Measurements from ENCODE around the gene PDLIM1. TPM values are rescaled to one million over a fixed set of nuclear protein-coding genes. Genes with fewer than 3 reads are reported as not detected.

Gene PDLIM1
- total and polyA plus RNA-seq, 2 donors (not counting 1 experiment from before 2014, with no cell fraction given): 24.3 to 390 TPM

DNA sequence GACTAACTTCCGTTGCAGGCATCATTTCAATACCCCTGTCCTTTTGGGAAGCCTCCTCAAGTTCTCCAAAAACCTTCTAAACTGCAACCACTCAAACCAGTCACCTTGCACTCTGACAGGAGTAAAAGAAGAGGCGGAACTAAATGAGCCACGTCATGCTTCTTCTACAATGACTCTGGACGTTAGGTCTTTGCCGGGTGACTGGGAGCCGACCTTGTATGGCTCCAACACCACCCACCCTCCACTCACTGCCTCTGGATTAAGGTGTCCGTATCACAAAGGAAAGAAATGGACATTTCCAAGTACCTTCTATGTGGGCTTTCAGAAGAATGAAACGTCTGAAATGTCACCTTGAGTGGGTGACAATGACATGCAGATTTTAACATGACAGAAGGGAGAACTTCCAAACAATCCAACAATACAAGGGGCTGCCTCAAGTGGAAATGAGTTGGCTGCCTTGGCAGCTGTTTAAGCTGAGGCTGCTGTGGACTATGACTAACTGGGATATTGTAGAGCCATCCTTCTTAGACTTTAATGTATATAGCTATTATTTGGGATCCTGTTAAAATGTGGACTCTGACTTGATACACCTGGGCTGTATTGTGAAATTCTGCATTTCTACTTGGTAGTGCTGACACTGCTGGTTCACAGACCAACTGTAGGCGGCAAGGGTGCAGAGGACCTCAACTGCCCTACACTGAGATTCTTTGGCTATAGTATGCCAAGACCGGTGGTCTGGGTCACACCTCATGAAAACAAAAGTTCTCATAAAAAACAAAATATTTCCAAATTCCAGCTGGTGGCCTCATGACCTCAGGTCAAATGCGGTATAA is 33.8 kb upstream of the PDLIM1 start:
- no peaks in the 10 kb centered on the region for H3K36me3 ChIP-seq (ENCODE audit: control insufficient read depth, insufficient read depth, low read length)
- H3K4me2 ChIP-seq (ENCODE audit: extremely low read depth, insufficient read depth, low read length): no peak overlapping the region
- no peaks in the 10 kb centered on the region for H3K79me2 ChIP-seq (ENCODE audit: control insufficient read depth, insufficient read depth, low read length)
- no peak overlapping the region for H3K27ac ChIP-seq (ENCODE audit: insufficient read depth, low read length)
- no peak for TF ChIP-seq EZH2 (IDR thresholded peaks at IDR 0.05; ENCODE audit: low read length, missing control alignments)
- TF ChIP-seq, protein P1, sequence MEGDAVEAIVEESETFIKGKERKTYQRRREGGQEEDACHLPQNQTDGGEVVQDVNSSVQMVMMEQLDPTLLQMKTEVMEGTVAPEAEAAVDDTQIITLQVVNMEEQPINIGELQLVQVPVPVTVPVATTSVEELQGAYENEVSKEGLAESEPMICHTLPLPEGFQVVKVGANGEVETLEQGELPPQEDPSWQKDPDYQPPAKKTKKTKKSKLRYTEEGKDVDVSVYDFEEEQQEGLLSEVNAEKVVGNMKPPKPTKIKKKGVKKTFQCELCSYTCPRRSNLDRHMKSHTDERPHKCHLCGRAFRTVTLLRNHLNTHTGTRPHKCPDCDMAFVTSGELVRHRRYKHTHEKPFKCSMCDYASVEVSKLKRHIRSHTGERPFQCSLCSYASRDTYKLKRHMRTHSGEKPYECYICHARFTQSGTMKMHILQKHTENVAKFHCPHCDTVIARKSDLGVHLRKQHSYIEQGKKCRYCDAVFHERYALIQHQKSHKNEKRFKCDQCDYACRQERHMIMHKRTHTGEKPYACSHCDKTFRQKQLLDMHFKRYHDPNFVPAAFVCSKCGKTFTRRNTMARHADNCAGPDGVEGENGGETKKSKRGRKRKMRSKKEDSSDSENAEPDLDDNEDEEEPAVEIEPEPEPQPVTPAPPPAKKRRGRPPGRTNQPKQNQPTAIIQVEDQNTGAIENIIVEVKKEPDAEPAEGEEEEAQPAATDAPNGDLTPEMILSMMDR (conservative IDR thresholded peaks at IDR 0.05 in 1 of 2, IDR thresholded peaks at IDR 0.05 in 1 of 2; ENCODE audit: low read depth in 1 of 2, low read length in 2 of 2): no peak
- no peak for DNase-seq (ENCODE audit: low read depth in 2 of 2)
- H4K20me1 ChIP-seq (ENCODE audit: control insufficient read depth, extremely low read depth, insufficient read depth, low read length): no peaks in the 10 kb centered on the region
- no peaks in the 10 kb centered on the region for H3K27me3 ChIP-seq (ENCODE audit: control insufficient read depth, insufficient read depth, low read length)
- H3K9me3 ChIP-seq (ENCODE audit: control insufficient read depth, insufficient read depth, low read depth, low read length): no peaks in the 10 kb centered on the region
- H3K9ac ChIP-seq (ENCODE audit: insufficient read depth, low read length): no peak overlapping the region
- H2AFZ ChIP-seq (ENCODE audit: low read length): no peak overlapping the region
- H3K4me3 ChIP-seq (replicated peaks in 1 of 4; ENCODE audit: control extremely low read depth in 1 of 4, insufficient read depth in 1 of 4, low read depth in 3 of 4, low read length in 4 of 4): no peak overlapping the region
- peaks cover 4% of the 10 kb centered on the region for H3K4me1 ChIP-seq (ENCODE audit: control insufficient read depth, extremely low read depth, insufficient read depth, low read length)

DNA sequence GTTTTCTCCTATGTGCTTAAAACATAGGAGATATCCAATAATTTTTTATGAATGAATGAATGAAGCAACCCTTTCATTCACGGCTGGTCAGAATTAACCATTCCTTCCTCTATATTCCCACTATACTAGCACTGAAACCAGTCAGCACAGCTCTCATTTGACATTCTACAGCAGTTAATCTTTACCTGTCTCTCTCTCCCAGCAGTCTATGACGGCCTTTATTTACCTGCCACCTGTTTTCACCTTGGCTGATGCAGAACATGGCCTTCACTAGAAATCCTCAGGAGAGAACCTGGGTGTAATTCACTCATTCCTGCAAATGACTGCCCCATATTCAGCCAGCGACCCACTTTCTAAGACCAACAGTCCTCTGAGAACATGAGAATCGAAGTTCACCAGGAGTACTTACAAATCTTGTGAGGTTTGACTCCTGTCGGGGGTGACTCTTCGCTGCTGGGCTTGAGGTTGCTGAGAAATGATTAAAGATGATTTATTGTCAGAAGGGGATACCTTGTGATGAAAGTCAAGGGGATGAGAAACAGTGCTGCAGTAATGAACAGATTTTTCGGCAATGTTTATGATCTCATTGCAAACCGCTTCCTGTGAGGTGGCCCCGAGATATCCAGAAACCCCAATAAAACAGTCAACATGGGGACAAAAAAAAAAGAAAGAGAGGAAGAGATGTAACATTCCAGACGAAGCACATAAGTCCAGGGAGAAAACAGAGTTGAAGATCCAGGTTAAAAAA is 30.9 kb upstream of the PDLIM1 start:
- Histone ChIP-seq H4K20me1 (ENCODE audit: control insufficient read depth, extremely low read depth, insufficient read depth, low read length) (no peaks in the 10 kb centered on the region), H3K27me3 (ENCODE audit: control insufficient read depth, insufficient read depth, low read length) (no peaks in the 10 kb centered on the region), H3K9me3 (ENCODE audit: control insufficient read depth, insufficient read depth, low read depth, low read length) (no peaks in the 10 kb centered on the region), H3K4me2 (ENCODE audit: extremely low read depth, insufficient read depth, low read length) (no peak overlapping the region), H3K79me2 (ENCODE audit: control insufficient read depth, insufficient read depth, low read length) (no peaks in the 10 kb centered on the region), H3K4me1 (ENCODE audit: control insufficient read depth, extremely low read depth, insufficient read depth, low read length) (no peaks in the 10 kb centered on the region), H3K27ac (ENCODE audit: insufficient read depth, low read length) (no peak overlapping the region), H3K4me3 (replicated peaks in 1 of 4; ENCODE audit: control extremely low read depth in 1 of 4, insufficient read depth in 1 of 4, low read depth in 3 of 4, low read length in 4 of 4) (no peak overlapping the region), H3K9ac (ENCODE audit: insufficient read depth, low read length) (no peak overlapping the region), H3K36me3 (ENCODE audit: control insufficient read depth, insufficient read depth, low read length) (no peaks in the 10 kb centered on the region), H2AFZ (ENCODE audit: low read length) (no peak overlapping the region)
- TF ChIP-seq, protein P1 (conservative IDR thresholded peaks at IDR 0.05 in 1 of 2, IDR thresholded peaks at IDR 0.05 in 1 of 2; ENCODE audit: low read depth in 1 of 2, low read length in 2 of 2): no peak
- TF ChIP-seq EZH2 (IDR thresholded peaks at IDR 0.05; ENCODE audit: low read length, missing control alignments): no peak
- DNase-seq (ENCODE audit: low read depth in 2 of 2): no peak

DNA sequence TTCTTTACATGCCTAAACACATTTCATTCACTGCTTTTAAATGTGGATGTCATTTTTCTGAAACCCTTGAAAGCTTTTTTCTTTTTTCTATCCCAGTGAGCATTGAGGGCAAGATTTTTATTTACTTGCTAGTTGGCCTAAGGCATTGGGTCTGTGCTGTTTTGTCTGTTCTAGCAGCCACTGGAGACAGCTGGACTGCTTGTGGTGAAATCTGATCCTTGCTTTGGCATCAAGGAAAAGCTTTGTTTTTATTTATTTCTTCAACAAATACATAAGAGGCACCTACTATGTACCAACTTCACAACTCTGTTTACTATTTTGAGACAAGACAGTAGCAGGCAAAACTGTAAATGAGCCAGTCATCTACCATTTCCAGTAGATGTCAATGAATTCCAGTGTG is 28.4 kb upstream of the PDLIM1 start:
- H3K4me2 ChIP-seq (ENCODE audit: extremely low read depth, insufficient read depth, low read length): no peak overlapping the region

More for the DNA sequence above, 28.4 kb upstream of the PDLIM1 start:
- Histone ChIP-seq H3K9ac (ENCODE audit: insufficient read depth, low read length) (no peak overlapping the region), H3K79me2 (ENCODE audit: control insufficient read depth, insufficient read depth, low read length) (no peaks in the 10 kb centered on the region), H2AFZ (ENCODE audit: low read length) (no peak overlapping the region), H3K4me3 (replicated peaks in 1 of 4; ENCODE audit: control extremely low read depth in 1 of 4, insufficient read depth in 1 of 4, low read depth in 3 of 4, low read length in 4 of 4) (no peak overlapping the region), H3K4me1 (ENCODE audit: control insufficient read depth, extremely low read depth, insufficient read depth, low read length) (no peaks in the 10 kb centered on the region), H3K27ac (ENCODE audit: insufficient read depth, low read length) (no peak overlapping the region), H3K36me3 (ENCODE audit: control insufficient read depth, insufficient read depth, low read length) (no peaks in the 10 kb centered on the region), H4K20me1 (ENCODE audit: control insufficient read depth, extremely low read depth, insufficient read depth, low read length) (no peaks in the 10 kb centered on the region), H3K27me3 (ENCODE audit: control insufficient read depth, insufficient read depth, low read length) (no peaks in the 10 kb centered on the region), H3K9me3 (ENCODE audit: control insufficient read depth, insufficient read depth, low read depth, low read length) (no peaks in the 10 kb centered on the region)
- DNase-seq (ENCODE audit: low read depth in 2 of 2): peak in 1 of 2 donors; percentile 12
- TF ChIP-seq, protein P1 (conservative IDR thresholded peaks at IDR 0.05 in 1 of 2, IDR thresholded peaks at IDR 0.05 in 1 of 2; ENCODE audit: low read depth in 1 of 2, low read length in 2 of 2): no peak
- TF ChIP-seq EZH2 (IDR thresholded peaks at IDR 0.05; ENCODE audit: low read length, missing control alignments): no peak
